Fibroblast of mammary gland (primary cell): Measurements from ENCODE around the gene DENND4A.
"Not testable (repeated sequence)": the region's sequence is repeated elsewhere in the genome, so short reads cannot be mapped to it uniquely, and the experiment has no call there.

Experiments used
- DNase-seq: peaks from one replicate; pipeline ENCODE4 v3.0.0-alpha.2; 2010; ENCODE audit warnings: low read depth
- H3K4me3 ChIP-seq: 2 replicates; pipeline ENCODE4 v1.5.1; 2011; ENCODE audit warnings: low read depth, mild to moderate bottlenecking, low read length, moderate library complexity; ENCODE audit not compliant: control insufficient read depth
- CTCF ChIP-seq: conservative IDR thresholded peaks from 2 replicates; pipeline ENCODE4 v1.5.1; 2011; ENCODE audit warnings: low read depth, low read length, inconsistent platforms; ENCODE audit not compliant: control insufficient read depth, insufficient read depth

Gene DENND4A

GRCh38 chr15:65819563-65819960, 27.5 kb upstream of the DENND4A start:
- H3K4me3 ChIP-seq: no peak overlapping the region
- DNase-seq: no peak
- no peak for TF ChIP-seq CTCF

- no peak overlapping the region for H3K4me3 ChIP-seq
- DNase-seq: no peak
- no peak for TF ChIP-seq CTCF
Observed at GRCh38 chr15:65818927-65819562, 27.0 kb upstream of the DENND4A start.

GRCh38 chr15:65816441-65816840, 24.3 kb upstream of the DENND4A start:
- no peak overlapping the region for H3K4me3 ChIP-seq
- DNase-seq: no peak
- no peak for TF ChIP-seq CTCF

- not testable (repeated sequence) for H3K4me3 ChIP-seq, DNase-seq
Observed at GRCh38 chr15:65816008-65816407, 23.9 kb upstream of the DENND4A start.

GRCh38 chr15:65814271-65814670, 22.2 kb upstream of the DENND4A start:
- H3K4me3 ChIP-seq, DNase-seq: not testable (repeated sequence)

- DNase-seq: no peak
- no peak for TF ChIP-seq CTCF
- H3K4me3 ChIP-seq: no peak overlapping the region
Observed at GRCh38 chr15:65812916-65813315, 20.8 kb upstream of the DENND4A start.

- DNase-seq: no peak
- no peak for TF ChIP-seq CTCF
- H3K4me3 ChIP-seq: no peak overlapping the region
Observed at GRCh38 chr15:65812467-65812866, 20.4 kb upstream of the DENND4A start.

- DNase-seq: no peak
- TF ChIP-seq CTCF: no peak
- H3K4me3 ChIP-seq: no peak overlapping the region
Observed at GRCh38 chr15:65811835-65812234, 19.7 kb upstream of the DENND4A start.

GRCh38 chr15:65811011-65811733, 19.1 kb upstream of the DENND4A start:
- H3K4me3 ChIP-seq, DNase-seq: not testable (repeated sequence)
